SK-N-SH (cell line): ENCODE results near the gene GMPR. TPM values are rescaled to one million over a fixed set of nuclear protein-coding genes. Genes with fewer than 3 reads are reported as not detected.

Source experiments
- CTCF ChIA-PET: fragments of 300-600, 350-600 bp; formaldehyde crosslinking; extraction: SDS; loops from one replicate; lab custom pipeline; 2021; lab: Yijun Ruan, JAX
- POLR2A ChIA-PET: fragments of 350-600 bp; sonication (Branson Sonifier 250); formaldehyde crosslinking; extraction: SDS; loops from one replicate; lab custom pipeline; 2020; ENCODE audit warnings: antibody characterized with exemption, inconsistent platforms; lab: Yijun Ruan, JAX
- DNase-seq: peaks from one replicate; pipeline ENCODE4 v3.0.0; 2012
- H2AFZ ChIP-seq: fragments of 200-600 bp; sonication (generic); 2 replicates; pipeline ENCODE4 v1.8.1; 2016; ENCODE audit warnings: antibody characterized with exemption, mild to moderate bottlenecking, low read depth
- H3F3A ChIP-seq: fragments of 200-600 bp; sonication (generic); replicated peaks from 2 replicates; pipeline ENCODE3; 2016; ENCODE audit warnings: antibody characterized with exemption, mild to moderate bottlenecking; ENCODE audit not compliant: insufficient read depth
- H3K27ac ChIP-seq, 2 experiments: fragments of 200-500 bp in 1 of 2; fragments of 200-600 bp in 1 of 2; sonication (Bioruptor generic) in 1 of 2; sonication (generic), shearing (Covaris generic) in 1 of 2; 2 replicates each; pipeline versions ENCODE4 v1.5.1 to v1.6.1; 2014 to 2016; ENCODE audit warnings: low read depth in 2 of 2, inconsistent platforms in 1 of 2, low read length in 1 of 2, mild to moderate bottlenecking in 1 of 2, mixed read lengths in 1 of 2
- H3K27me3 ChIP-seq: fragments of 200-600 bp; sonication (generic), shearing (Covaris generic); 2 replicates; pipeline ENCODE4 v1.6.1; 2016; ENCODE audit warnings: mixed run types; ENCODE audit not compliant: insufficient read depth
- H3K36me3 ChIP-seq, 2 experiments: fragments of 200-500 bp in 1 of 2; fragments of 200-600 bp in 1 of 2; sonication (Bioruptor generic) in 1 of 2; sonication (generic) in 1 of 2; replicated peaks in 1 of 2; 2 replicates each; pipeline versions ENCODE3 to v1.5.1; 2014 to 2016; ENCODE audit warnings: low read length in 1 of 2, mild to moderate bottlenecking in 1 of 2; ENCODE audit not compliant: insufficient read depth in 2 of 2, control insufficient read depth in 1 of 2
- H3K4me1 ChIP-seq, 2 experiments: fragments of 200-500 bp in 1 of 2; fragments of 200-600 bp in 1 of 2; sonication (Bioruptor generic) in 1 of 2; sonication (generic), shearing (Covaris generic) in 1 of 2; 2 replicates each; pipeline versions ENCODE4 v1.5.1 to v1.6.1; 2014 to 2016; ENCODE audit warnings: low read depth in 1 of 2, low read length in 1 of 2, mixed run types in 1 of 2; ENCODE audit not compliant: insufficient read depth in 2 of 2, control insufficient read depth in 1 of 2
- H3K4me2 ChIP-seq: fragments of 200-600 bp; sonication (generic), shearing (Covaris generic); 2 replicates; pipeline ENCODE4 v1.6.1; 2017; ENCODE audit warnings: mixed run types
- H3K4me3 ChIP-seq, 2 experiments: fragments of 200-500 bp in 1 of 2; fragments of 200-600 bp in 1 of 2; sonication (Bioruptor generic) in 1 of 2; sonication (generic), shearing (Covaris generic) in 1 of 2; 2 replicates each; pipeline versions ENCODE4 v1.5.1 to v1.8.1; 2014 to 2016; ENCODE audit warnings: low read depth in 2 of 2, inconsistent platforms in 1 of 2, low read length in 1 of 2, mild to moderate bottlenecking in 1 of 2, mixed read lengths in 1 of 2, moderate library complexity in 1 of 2
- H3K79me2 ChIP-seq: fragments of 200-600 bp; sonication (generic); 2 replicates; pipeline ENCODE4 v1.8.1; 2017; ENCODE audit warnings: mild to moderate bottlenecking; ENCODE audit not compliant: insufficient read depth
- H3K9ac ChIP-seq: fragments of 200-600 bp; sonication (generic); 2 replicates; pipeline ENCODE4 v1.6.1; 2017; ENCODE audit warnings: mixed run types
- H3K9me2 ChIP-seq: fragments of 200-600 bp; sonication (generic); 2 replicates; pipeline ENCODE4 v1.6.1; 2017; ENCODE audit warnings: mixed run types
- H3K9me3 ChIP-seq: fragments of 200-600 bp; sonication (generic); 2 replicates; pipeline ENCODE4 v1.6.1; 2017; ENCODE audit warnings: mixed run types, mild to moderate bottlenecking, moderate library complexity
- H4K20me1 ChIP-seq: fragments of 200-600 bp; sonication (generic); 2 replicates; pipeline ENCODE4 v1.6.1; 2017; ENCODE audit warnings: mild to moderate bottlenecking, mixed run types; ENCODE audit not compliant: insufficient read depth
- EP300 ChIP-seq, 2 experiments: IDR thresholded peaks; 2 replicates each; pipeline versions ENCODE4 v1.4.0 to v1.6.1; 2012; ENCODE audit warnings: borderline replicate concordance in 1 of 2, low read depth in 1 of 2, low read length in 1 of 2
- FOXJ3 ChIP-seq: sonication (generic); formaldehyde crosslinking; IDR thresholded peaks from 2 replicates; pipeline ENCODE4 v1.5.1; 2020; ENCODE audit warnings: mild to moderate bottlenecking, missing genetic modification reagents
- FOXM1 ChIP-seq: IDR thresholded peaks from 2 replicates; pipeline ENCODE4 v1.4.0; 2012; ENCODE audit warnings: low read depth, mild to moderate bottlenecking
- GATA2 ChIP-seq: sonication (generic); formaldehyde crosslinking; IDR thresholded peaks from 2 replicates; pipeline ENCODE4 v1.5.0; 2020; ENCODE audit warnings: mild to moderate bottlenecking, missing genetic modification reagents
- JUND ChIP-seq: IDR thresholded peaks from 2 replicates; pipeline ENCODE4 v1.4.0; 2012
- NFIC ChIP-seq: IDR thresholded peaks from 2 replicates; pipeline ENCODE4 v1.4.0; 2012; ENCODE audit warnings: borderline replicate concordance
- NRF1 ChIP-seq: IDR thresholded peaks from 2 replicates; pipeline ENCODE4 v1.6.1; 2012; ENCODE audit warnings: low read depth, mild to moderate bottlenecking, low read length
- RCOR1 ChIP-seq: fragments of 150-350 bp; IDR thresholded peaks from 2 replicates; pipeline ENCODE4 v1.6.1; 2017; ENCODE audit warnings: antibody characterized with exemption, low read length
- TAF1 ChIP-seq: IDR thresholded peaks from 2 replicates; pipeline ENCODE4 v1.6.1; 2012; ENCODE audit warnings: low read depth, mild to moderate bottlenecking, low read length, moderate library complexity, borderline replicate concordance
- TEAD4 ChIP-seq: IDR thresholded peaks from 2 replicates; pipeline ENCODE4 v1.4.0; 2012; ENCODE audit warnings: mild to moderate bottlenecking, borderline replicate concordance; ENCODE audit not compliant: insufficient read depth
- YY1 ChIP-seq: IDR thresholded peaks from 2 replicates; pipeline ENCODE4 v1.4.0; 2012; ENCODE audit warnings: low read depth, mild to moderate bottlenecking
- WGBS: methylation state at CpG from one replicate; pipeline ENCODE4 v1.1.6; 2017; ENCODE audit warnings: low lambda C conversion rate; 5-methylcytosine and 5-hydroxymethylcytosine counted together
- polyA plus RNA-seq, 3 experiments: library from polyadenylated mRNA; depleted of rRNA; stranded (reverse); fragments of >200 nt; gene quantifications; 2 replicates each; pipeline ENCODE4 v1.2.3, GENCODE V29; 2012
- TF ChIP-seq, protein P1 (sequence below): IDR thresholded peaks from 2 replicates; pipeline ENCODE4 v1.4.0; 2012; ENCODE audit warnings: low read depth
- TF ChIP-seq, protein P2 (sequence below): IDR thresholded peaks from 2 replicates; pipeline ENCODE4; 2012
- TF ChIP-seq, protein P3 (sequence below): fragments of 150-350 bp; IDR thresholded peaks from 2 replicates; pipeline ENCODE4 v1.6.1; 2017; ENCODE audit warnings: antibody characterized with exemption, low read length, low read depth, borderline replicate concordance
- TF ChIP-seq, protein P4 (sequence below): IDR thresholded peaks from 2 replicates; pipeline ENCODE4 v1.4.0; 2012; ENCODE audit warnings: low read depth, borderline replicate concordance

GMPR gene
- polyA plus RNA-seq, 1 of the 3 experiments (the other 2 are of a cell fraction), result 21.0 TPM

DNA sequence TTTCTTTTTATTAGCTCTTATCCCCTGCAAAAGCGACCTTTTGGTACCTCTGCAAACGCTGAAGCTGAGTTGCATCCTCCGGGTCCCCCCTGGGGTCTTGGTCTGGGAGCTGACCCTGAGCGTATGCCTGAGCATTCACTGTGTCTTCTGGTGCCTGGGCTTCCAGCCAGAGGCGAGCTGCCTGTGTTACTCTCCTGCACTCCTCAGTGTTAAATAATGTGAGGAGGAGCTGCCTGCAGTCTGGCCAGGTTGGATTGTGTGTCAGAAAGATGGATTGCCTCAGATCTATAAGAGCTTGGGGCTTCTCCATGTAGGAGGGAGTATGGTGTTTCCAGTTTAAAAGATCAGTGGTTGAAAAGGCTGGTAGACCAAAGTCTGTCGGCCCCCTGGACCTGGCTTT, 8.7 kb upstream of the GMPR start:
- H3K9me3 ChIP-seq, result no peaks in the 10 kb centered on the region
- H3K79me2 ChIP-seq, result no peaks in the 10 kb centered on the region
- TF ChIP-seq EP300 (IDR thresholded peaks at IDR 0.05; ENCODE audit: borderline replicate concordance in 1 of 2, low read depth in 1 of 2, low read length in 1 of 2) (no peak), TAF1 (no peak), JUND (no peak), TEAD4 (no peak), RCOR1 (no peak), NRF1 (no peak), FOXJ3 (no peak), GATA2 (no peak), NFIC (no peak), FOXM1 (no peak), YY1 (no peak)
- TF ChIP-seq, protein P1, sequence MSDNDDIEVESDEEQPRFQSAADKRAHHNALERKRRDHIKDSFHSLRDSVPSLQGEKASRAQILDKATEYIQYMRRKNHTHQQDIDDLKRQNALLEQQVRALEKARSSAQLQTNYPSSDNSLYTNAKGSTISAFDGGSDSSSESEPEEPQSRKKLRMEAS, result no peak
- TF ChIP-seq, protein P2, sequence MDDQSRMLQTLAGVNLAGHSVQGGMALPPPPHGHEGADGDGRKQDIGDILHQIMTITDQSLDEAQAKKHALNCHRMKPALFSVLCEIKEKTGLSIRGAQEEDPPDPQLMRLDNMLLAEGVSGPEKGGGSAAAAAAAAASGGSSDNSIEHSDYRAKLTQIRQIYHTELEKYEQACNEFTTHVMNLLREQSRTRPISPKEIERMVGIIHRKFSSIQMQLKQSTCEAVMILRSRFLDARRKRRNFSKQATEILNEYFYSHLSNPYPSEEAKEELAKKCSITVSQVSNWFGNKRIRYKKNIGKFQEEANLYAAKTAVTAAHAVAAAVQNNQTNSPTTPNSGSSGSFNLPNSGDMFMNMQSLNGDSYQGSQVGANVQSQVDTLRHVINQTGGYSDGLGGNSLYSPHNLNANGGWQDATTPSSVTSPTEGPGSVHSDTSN, result no peak
- TF ChIP-seq, protein P3, sequence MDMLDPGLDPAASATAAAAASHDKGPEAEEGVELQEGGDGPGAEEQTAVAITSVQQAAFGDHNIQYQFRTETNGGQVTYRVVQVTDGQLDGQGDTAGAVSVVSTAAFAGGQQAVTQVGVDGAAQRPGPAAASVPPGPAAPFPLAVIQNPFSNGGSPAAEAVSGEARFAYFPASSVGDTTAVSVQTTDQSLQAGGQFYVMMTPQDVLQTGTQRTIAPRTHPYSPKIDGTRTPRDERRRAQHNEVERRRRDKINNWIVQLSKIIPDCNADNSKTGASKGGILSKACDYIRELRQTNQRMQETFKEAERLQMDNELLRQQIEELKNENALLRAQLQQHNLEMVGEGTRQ, result no peak
- TF ChIP-seq, protein P4, sequence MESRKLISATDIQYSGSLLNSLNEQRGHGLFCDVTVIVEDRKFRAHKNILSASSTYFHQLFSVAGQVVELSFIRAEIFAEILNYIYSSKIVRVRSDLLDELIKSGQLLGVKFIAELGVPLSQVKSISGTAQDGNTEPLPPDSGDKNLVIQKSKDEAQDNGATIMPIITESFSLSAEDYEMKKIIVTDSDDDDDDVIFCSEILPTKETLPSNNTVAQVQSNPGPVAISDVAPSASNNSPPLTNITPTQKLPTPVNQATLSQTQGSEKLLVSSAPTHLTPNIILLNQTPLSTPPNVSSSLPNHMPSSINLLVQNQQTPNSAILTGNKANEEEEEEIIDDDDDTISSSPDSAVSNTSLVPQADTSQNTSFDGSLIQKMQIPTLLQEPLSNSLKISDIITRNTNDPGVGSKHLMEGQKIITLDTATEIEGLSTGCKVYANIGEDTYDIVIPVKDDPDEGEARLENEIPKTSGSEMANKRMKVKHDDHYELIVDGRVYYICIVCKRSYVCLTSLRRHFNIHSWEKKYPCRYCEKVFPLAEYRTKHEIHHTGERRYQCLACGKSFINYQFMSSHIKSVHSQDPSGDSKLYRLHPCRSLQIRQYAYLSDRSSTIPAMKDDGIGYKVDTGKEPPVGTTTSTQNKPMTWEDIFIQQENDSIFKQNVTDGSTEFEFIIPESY, result no peak
- CTCF ChIA-PET, result interaction anchor here (0.7 to 2.0 kb wide), 2 partner anchors 10 to 24 kb away, joined by 3 to 7 read pairs; no protein-coding TSS in a partner anchor
- no peaks in the 10 kb centered on the region; the same call in 1 of the 2 replicates for H3K27me3 ChIP-seq
- no peaks in the 10 kb centered on the region for H4K20me1 ChIP-seq
- H3K27ac ChIP-seq, result no peak overlapping the region
- H2AFZ ChIP-seq, result no peak overlapping the region
- no peak for DNase-seq
- no peaks in the 10 kb centered on the region for H3K36me3 ChIP-seq
- H3K4me1 ChIP-seq, result peaks cover 0 to 10% of the 10 kb centered on the region in 2 experiments; a peak in 1 of 4 replicates
- H3K4me2 ChIP-seq, result no peak overlapping the region
- 59% methylated on average over 6 of the region's 6 CpGs for WGBS
- no peaks in the 10 kb centered on the region for H3K9me2 ChIP-seq
- H3F3A ChIP-seq, result no peaks in the 10 kb centered on the region
- H3K4me3 ChIP-seq, result no peak overlapping the region
- H3K9ac ChIP-seq, result no peak overlapping the region
- POLR2A ChIA-PET, result no interaction called here
